Measurements from ENCODE around the gene MOGAT3. TPM values are rescaled to one million over a fixed set of nuclear protein-coding genes. Genes with fewer than 3 reads are reported as not detected.
"Not testable (repeated sequence)": the region's sequence is repeated elsewhere in the genome, so short reads cannot be mapped to it uniquely, and the experiment has no call there.

MOGAT3 gene
- total and polyA plus RNA-seq, 8 donors = not detected

DNA sequence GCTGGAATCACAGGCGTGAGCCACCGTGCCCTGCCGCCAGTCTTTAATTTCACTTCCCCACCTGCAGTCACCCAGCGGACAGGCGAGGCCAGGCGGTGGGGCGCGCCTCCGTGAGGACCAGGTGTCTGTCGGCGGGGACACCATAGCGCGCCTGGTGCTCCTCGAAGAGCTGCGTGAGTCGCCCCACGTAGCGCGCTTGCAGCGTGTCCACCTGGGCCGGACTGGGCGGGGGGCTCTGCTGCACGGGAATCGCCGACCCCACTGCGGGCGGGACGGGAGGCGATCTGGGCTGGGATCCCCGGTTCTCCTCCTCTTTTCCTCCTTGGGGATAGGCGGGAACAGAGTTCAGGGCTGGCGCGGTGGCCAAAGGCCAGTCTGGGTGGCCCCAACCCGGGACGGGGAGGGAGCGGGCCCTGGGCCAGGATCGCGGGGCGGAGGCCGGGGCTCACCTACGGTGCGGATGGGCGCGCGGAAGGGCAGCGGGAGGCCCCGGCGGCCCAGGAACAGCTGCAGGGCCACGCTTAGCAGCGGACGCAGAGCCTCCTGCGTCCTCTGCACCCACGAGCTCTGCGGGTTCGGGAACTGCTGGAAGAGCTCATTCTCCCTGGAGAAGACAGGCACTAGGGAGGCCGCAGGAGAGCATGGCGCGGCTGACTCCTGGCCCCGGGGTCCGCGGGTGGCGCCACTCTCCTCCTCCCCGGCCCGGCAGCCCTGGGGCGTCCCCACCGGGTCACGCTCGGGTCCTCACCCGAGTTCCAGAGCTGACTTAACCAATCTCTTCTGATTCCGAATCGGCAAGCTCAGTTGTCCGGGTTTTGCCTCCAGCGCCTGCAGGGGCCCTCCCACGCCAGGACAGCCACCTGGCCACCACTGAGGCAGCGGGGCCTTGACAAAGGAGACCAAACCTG is 1.1 kb upstream of the MOGAT3 start:
- FAIRE-seq = no peak
- no peak overlapping the region for H3K27ac ChIP-seq
- peaks cover 0 to 2% (median 0%) of the 10 kb centered on the region in 4 donors for H3K27me3 ChIP-seq
- WGBS, 2 donors = 11 to 17% methylated on average over 58 to 75 of the region's 75 CpGs
- H3K36me3 ChIP-seq = no peaks in the 10 kb centered on the region
- no peaks in the 10 kb centered on the region for H3K9me3 ChIP-seq
- H3K4me3 ChIP-seq = peak overlapping the region in 2 of 4 donors; percentile 18 to 39
- peaks cover 0 to 3% (median 0%) of the 10 kb centered on the region in 3 donors for H3K4me1 ChIP-seq
- DNase-seq = peak in 1 of 6 donors; percentile 70
- ATAC-seq = peak; percentile 60 to 84 (median 70)
- intact Hi-C loops (cut with DNase I) = no loop called here
- TF ChIP-seq, protein P1, sequence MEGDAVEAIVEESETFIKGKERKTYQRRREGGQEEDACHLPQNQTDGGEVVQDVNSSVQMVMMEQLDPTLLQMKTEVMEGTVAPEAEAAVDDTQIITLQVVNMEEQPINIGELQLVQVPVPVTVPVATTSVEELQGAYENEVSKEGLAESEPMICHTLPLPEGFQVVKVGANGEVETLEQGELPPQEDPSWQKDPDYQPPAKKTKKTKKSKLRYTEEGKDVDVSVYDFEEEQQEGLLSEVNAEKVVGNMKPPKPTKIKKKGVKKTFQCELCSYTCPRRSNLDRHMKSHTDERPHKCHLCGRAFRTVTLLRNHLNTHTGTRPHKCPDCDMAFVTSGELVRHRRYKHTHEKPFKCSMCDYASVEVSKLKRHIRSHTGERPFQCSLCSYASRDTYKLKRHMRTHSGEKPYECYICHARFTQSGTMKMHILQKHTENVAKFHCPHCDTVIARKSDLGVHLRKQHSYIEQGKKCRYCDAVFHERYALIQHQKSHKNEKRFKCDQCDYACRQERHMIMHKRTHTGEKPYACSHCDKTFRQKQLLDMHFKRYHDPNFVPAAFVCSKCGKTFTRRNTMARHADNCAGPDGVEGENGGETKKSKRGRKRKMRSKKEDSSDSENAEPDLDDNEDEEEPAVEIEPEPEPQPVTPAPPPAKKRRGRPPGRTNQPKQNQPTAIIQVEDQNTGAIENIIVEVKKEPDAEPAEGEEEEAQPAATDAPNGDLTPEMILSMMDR (IDR thresholded peaks at IDR 0.05) = no peak

DNA sequence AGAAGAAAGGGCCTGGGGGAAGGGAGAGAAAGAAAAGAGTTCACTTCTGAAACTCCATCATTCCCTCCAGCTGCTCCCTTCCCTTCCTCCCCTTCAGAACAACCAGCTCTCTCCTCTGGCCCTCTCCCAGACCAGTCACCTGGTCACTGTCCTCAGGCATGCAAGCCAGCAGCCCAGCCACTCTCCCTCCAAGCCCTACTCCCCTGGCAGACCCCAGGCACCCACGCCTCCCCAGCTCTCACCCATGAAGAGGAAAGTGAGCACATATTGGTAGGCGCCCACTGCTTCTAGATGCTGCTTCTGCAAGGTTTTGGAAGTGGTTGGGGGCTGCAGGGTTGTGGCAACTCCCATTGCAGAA is 353 bp downstream of the MOGAT3 start:
- no peak for DNase-seq
- Histone ChIP-seq H3K4me3 (no peak overlapping the region), H3K27ac (no peak overlapping the region), H3K36me3 (no peaks in the 10 kb centered on the region), H3K9me3 (no peaks in the 10 kb centered on the region), H3K4me1 (peaks cover 0 to 3% (median 0%) of the 10 kb centered on the region in 3 donors), H3K27me3 (peaks cover 0 to 2% (median 0%) of the 10 kb centered on the region in 4 donors)
- 89% methylated on average over 2 of the region's 2 CpGs for WGBS, 2 donors
- no peak for FAIRE-seq
- intact Hi-C loops (cut with DNase I) = no loop called here
- no peak for ATAC-seq
- TF ChIP-seq, protein P1 (IDR thresholded peaks at IDR 0.05) = no peak

DNA sequence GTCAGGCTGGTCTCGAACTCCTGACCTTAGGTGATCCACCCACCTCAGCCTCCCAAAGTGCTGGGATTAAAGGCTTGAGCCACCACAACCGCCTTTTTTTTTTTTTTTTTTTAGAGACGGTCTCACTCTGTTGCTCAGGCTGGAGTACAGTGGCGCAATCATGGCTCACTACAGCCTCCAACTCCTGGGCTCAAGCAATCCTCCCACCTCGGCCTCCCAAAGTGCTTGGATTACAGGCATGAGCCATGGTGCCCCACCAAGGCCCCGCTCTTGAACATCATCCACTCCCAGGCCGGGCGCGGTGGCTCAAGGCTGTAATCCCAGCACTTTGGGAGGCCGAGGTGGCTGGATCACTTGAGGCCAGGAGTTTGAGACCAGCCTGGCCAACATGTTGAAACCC is 1.3 kb downstream of the MOGAT3 start:
- DNase-seq, H3K27ac ChIP-seq, H3K36me3 ChIP-seq, H3K9me3 ChIP-seq, ATAC-seq, H3K4me1 ChIP-seq, FAIRE-seq, H3K27me3 ChIP-seq, H3K4me3 ChIP-seq: not testable (repeated sequence)
- intact Hi-C loops (cut with DNase I) = loop anchor here in 2 of 3 donors (10.0 kb wide), 1 partner anchor 55 kb away; no protein-coding TSS in a partner anchor
- WGBS, 2 donors = 89 to 95% methylated on average over 10 of the region's 10 CpGs

DNA sequence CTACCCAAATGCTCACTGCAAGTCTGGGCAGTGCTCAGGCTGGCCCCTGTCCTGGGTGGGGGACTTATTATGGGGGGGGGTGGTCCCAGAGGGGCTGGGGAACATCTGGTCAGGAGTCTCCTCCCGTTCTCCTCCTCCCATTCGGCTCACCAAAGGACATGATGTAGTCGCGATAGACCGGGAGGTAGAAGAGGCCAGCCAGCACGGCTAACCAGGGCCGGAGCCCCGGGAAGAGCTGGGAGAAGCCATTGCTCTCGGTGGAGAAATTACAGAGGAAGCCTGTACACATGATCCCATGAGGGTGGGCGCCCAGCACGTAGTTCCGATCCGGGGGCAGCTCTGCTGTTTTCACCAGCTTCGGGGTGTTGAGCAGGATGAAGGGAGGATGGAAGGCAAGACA is 2.4 kb downstream of the MOGAT3 start:
- 64 to 68% methylated on average over 14 of the region's 14 CpGs for WGBS, 2 donors
- DNase-seq (no peak), ATAC-seq (no peak), FAIRE-seq (no peak)
- H3K27me3 ChIP-seq = peaks cover 0 to 2% (median 0%) of the 10 kb centered on the region in 4 donors
- no peaks in the 10 kb centered on the region for H3K36me3 ChIP-seq
- peaks cover 0 to 3% (median 0%) of the 10 kb centered on the region in 3 donors for H3K4me1 ChIP-seq
- H3K4me3 ChIP-seq = no peak overlapping the region
- TF ChIP-seq, protein P1 (IDR thresholded peaks at IDR 0.05) = no peak
- intact Hi-C loops (cut with DNase I) = loop anchor here in 2 of 3 donors (10.0 kb wide), 1 partner anchor 54 kb away; no protein-coding TSS in a partner anchor
- no peaks in the 10 kb centered on the region for H3K9me3 ChIP-seq
- H3K27ac ChIP-seq = no peak overlapping the region

DNA sequence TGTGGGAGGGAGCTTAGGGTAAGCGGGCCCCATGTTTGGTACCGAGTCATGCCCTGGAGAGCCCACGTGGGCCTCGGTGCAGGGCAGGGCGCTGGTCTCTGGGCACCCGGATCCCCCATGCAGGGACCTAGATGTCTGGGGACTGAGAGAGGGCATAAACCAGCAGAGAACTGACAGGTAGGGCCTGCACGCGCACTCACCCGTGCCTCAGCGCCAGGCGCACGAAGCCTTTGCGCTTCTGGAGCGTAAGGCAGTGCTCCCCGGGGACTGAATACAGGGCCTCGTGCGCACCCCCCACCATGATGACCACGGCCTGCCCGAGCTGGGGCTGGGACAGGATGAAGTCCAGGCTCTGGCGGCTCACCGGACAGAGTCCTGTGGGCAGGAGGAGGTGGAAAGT is 2.8 kb downstream of the MOGAT3 start:
- peaks cover 0 to 2% (median 0%) of the 10 kb centered on the region in 4 donors for H3K27me3 ChIP-seq
- FAIRE-seq = no peak

More for the DNA sequence above, 2.8 kb downstream of the MOGAT3 start:
- DNase-seq = no peak
- Histone ChIP-seq H3K4me1 (peaks cover 0 to 3% (median 0%) of the 10 kb centered on the region in 3 donors), H3K9me3 (no peaks in the 10 kb centered on the region), H3K36me3 (no peaks in the 10 kb centered on the region), H3K4me3 (no peak overlapping the region), H3K27ac (no peak overlapping the region)
- TF ChIP-seq, protein P1 (IDR thresholded peaks at IDR 0.05) = no peak
- 72 to 73% methylated on average over 21 of the region's 21 CpGs for WGBS, 2 donors
- intact Hi-C loops (cut with DNase I) = loop anchor here in 2 of 3 donors (10.0 kb wide), 1 partner anchor 53 kb away; no protein-coding TSS in a partner anchor
- no peak for ATAC-seq

Measured in pancreas (tissue), 10 donors.